ENCODE results near the gene MGRN1.

Gene MGRN1

GRCh38 chr16:4689864-4690704 lies 65.5 kb downstream of the MGRN1 start:
- no peak for DNase-seq

DNA sequence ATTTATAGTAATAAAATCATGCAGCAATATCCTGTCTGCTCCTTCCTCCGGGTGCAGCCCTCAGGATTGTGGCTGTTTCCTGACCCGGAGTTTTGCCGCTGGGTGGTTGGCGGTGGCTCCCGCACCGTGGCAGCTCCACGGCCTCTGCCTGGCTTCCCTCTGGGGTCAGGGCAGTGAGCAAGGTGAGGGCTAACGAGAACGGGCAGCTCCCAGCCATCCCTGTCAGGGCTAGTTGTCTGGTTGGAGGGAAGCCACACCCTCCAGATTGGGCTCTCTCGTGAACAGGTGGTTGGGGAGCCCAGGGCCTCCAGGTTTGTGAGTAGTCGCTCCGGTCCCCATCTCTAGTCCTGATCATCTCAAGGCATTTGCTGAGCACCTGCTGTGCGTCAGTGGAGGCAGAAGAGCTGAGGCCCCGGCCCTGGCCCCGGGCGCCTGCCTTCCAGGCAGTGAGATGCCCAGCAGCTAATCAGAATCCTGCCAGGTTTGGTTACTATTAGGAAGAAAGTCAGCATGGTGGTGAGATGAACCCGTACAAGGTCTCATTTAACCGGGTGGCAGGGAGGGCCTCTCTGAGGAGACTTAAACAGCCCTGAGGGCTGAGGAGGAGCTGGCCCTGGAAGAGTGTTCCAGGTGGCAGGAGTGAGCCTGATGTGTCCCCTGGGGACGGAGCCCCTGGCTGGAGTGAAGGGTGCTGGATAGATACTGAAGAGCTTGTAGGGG lies 66.5 kb downstream of the MGRN1 start:
- DNase-seq: no peak

GRCh38 chr16:4691666-4692412 lies 67.2 kb downstream of the MGRN1 start:
- DNase-seq: no peak

DNA sequence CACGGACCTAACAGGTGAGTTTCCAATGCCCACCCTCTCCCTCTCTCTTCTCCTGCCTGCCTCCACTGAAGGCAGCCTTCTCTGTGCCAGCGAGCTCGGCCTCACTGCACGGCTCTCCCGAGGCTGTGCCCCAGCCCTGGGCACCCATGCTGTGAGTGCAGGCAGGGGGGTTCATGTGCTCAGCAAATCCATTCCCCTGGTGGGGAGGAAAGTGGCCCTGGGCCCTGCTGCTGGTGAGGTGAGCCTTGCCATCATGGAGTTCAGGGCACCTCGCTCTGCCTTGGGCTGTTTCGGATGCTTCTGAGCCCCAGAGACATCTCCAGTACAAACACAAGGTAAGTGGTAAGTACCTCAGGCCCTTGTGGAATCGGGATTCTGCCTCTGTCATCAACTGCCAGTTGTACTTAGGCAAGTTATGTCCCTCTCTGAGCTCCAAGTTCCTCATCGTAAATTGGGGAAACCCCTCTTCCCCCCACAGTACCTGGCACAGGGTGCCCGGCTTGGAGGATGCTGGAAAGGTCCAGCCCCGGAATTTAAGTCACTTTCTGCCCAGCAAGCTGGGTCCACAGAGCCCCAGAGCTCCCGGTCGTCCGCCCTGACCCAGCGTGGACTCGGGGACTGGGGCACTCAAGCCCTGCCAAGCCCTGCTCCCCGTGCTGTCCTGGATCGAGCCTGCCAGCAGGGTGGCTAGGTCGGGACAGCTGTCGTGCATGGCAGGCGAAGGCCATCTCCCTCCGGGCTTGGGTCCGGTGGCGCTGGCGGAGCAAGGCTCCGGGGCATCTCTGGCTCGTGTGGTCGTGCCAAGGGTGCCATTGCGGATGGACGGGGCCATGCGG lies 68.1 kb downstream of the MGRN1 start:
- DNase-seq: no peak

DNA sequence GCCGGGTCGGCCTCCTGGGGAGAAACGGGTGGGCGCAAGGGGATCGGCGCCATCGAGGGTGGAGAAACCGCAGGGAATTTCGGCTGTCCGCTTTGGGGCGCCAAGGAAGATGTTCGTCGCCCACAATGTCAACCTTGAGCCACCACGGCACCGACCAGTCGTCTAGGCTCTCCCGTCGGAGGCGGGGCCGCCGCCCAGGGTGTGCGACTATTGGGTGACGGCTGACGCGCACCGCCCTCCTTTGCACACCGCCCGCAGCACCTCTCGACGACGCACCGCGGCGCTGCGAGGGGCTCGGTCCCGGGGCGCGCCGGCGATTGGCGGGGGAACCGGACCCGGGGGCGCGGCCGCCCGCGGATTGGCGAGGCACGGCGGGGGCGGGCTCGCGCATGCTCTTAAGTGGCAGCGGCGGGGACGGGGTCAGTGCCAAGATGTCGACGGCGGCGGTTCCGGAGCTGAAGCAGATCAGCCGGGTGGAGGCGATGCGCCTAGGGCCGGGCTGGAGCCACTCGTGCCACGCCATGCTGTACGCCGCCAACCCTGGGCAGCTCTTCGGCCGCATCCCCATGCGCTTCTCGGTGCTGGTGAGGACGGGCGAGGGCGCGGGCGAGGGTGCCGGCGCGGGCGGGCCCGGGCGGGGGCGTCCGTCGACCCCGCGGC lies 68.8 kb downstream of the MGRN1 start, which contains the start of gene NUDT16L1:
NUDT16L1 (plus strand) TSS at position 267 of the 660 bp plus-strand sequence; CDS start at position 432, 165 bp downstream.
- DNase-seq: peak; percentile 77

DNA sequence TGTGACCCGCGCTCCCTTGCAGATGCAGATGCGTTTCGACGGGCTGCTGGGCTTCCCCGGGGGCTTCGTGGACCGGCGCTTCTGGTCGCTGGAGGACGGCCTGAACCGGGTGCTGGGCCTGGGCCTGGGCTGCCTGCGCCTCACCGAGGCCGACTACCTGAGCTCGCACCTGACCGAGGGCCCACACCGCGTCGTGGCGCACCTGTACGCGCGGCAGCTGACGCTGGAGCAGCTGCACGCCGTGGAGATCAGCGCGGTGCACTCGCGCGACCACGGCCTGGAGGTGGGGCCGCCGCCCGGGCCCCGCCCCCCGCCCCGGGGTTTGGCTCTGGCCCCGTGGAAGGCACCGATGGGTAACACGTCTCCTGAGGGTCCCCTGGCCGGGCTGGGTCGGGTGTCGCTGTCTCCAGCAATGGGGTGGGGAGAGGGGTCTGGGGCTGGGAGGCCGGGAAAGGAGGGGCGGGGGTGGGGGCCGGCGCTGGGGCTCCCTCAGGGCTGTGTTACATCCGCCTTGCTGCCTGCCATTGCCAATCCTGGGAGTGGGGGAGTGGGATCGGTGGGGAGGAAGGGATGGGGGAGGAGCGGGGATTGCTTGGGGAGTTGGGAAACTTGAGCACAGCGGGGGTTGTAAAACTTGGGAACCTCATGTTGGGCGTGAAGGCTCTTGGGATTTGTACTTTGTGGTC lies 69.5 kb downstream of the MGRN1 start:
- DNase-seq: no peak

GRCh38 chr16:4694642-4695451 lies 70.2 kb downstream of the MGRN1 start:
- DNase-seq: no peak

DNA sequence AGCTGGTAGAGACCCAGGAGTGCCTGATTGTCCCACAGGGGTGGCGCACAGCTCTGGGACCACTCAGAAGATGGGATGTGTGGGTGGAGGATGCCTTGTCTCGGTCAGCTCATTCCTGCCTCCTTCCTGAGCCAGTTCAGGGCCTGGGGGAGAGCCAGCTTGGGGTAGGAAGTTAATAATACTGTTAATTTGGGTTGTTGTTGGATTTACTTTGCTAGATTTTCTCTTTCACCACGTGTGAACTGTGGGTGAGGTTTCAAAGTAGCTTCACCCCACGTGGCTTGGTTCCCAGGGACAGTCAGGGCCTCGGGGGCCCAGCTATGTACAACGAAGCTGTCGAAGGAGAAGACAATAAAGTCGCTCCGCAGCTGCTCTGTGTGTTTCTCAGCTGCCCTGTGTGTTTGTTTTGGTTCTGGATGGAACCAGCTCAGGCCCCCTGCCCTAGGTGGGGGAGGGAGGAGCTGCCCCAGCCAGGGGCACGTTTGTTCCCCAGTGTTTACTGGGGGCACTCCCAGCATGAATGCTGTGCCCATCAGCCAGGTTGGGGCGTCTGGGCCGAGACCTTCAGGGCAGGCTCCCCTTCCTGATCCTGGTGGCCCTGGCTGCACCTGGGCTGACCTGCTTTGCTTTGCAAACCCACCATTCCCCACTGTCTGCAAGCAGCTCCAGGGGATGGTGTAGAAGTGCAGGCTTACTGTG lies 71.0 kb downstream of the MGRN1 start:
- no peak for DNase-seq

GRCh38 chr16:4696172-4696904 lies 71.7 kb downstream of the MGRN1 start:
- no peak for DNase-seq

GRCh38 chr16:4696905-4697847 lies 72.5 kb downstream of the MGRN1 start:
- no peak for DNase-seq

DNA sequence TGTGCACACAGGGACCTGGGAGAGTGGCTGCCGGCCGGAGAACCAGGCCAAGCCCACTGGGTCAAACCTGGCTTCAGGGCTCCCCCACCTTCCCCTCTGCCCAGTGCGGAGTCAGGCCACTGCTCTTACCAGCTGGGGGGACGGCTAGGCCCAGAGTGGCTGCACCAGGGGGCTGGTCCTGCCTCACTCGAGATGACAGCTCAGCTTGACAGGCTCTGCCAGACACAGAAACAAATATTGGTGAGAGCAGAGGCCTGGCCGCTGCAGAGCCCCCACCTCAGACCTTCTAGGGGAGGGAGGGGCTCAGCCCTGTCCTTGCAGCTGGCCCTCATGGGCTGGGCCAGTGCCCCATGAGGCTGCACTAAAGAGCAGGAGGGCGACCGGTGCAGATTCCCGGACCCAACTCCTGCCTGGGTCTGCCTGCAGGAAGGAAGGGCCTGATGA lies 73.2 kb downstream of the MGRN1 start:
- no peak for DNase-seq

DNA sequence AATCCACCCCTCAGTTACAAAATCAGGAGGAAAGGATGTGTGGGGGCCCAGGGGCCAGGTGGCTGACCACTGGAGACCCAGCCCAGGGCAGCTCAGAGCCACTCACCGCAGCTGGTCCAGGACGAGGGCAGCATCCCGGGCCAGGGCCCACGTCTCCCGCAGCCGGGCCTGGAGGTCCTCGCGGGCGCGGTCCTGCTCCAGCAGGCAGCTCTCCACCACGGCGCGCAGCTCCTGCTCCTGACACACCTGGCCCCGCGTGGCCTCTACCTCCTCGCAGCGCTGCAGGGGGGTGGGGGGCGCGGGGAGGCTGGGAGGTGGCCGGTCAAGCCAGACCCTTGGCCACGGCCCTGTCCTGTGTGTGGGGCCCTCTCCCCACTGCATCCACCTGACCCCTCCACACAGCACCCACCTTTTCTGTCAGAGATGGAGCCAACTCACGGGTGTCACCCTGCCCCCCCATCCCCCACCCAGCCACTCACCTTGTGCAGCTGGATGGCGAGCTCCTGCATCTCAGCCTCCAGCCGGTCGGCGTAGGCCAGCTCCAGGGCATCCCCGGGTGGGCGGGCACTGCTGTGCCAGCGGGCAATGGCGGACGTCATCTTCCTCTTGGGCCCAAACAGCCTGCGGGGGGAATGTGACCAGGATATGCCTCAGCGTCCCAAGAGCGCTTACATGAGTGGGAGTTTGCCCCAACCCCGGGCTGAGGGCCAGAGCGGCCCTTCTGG lies 73.9 kb downstream of the MGRN1 start:
- no peak for DNase-seq

DNA sequence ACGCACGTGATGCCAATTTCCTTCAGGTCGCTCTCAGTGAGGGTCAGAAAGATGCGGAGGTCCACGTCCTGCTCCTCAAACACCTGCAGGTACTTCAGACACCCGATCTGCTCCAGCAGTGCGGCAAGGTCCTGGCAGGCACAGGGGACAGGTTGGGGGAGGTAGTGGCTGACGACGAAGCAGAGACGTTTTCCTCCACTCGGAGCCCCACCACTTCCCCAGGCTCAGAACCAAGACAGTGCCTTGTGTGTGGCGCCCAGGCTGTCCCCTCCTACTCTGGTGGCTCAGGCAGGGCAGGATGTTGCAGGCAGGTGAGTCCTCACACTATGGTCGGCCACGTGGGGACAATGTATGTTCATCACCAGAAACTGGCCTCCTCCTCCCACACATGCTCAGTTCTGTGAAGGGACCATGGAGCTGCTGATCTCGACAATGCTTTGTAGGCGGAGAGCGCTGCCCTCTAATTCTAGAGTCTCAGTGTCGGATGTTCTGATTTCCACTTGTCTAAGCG lies 74.5 kb downstream of the MGRN1 start:
- no peak for DNase-seq

GRCh38 chr16:4700380-4700996 lies 75.9 kb downstream of the MGRN1 start:
- DNase-seq: no peak

DNA sequence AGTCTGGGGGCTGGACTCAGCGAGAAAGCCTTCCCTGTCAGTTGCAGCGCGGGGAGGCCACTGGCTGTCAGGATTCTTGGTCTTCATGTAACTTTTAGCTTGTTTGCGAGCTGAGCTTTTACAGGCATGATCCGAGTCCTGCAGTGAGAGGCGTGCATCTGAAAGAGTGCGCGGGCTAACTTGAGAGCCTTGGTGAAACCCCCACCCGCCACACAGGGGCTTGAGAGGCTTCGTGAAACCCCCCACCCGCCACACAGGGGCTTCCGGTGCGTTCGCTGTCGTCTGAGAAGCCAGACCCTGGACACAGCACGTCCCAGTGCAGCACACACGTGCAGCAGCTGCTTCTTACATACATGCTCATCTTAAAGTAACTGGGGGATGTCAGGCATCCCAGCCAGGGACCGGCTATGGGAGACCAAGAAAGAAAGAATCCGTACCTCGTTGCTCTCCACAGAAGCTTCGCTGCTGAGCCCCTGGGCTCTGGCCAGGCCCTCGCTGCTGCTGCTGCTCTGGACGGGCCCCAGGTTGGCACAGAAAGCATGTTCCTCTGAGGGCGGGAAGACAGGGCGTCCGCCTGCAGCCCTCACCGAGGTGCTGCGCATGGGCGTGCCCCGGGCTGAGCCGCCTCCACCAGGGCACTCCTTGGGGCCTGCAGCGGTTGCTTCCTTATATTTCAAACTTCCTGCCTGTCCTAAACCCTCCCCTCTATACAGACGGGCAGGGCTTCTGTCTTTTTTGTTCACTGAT lies 76.5 kb downstream of the MGRN1 start:
- DNase-seq: no peak

All from NCI-H748 treated with DMSO at 0.1 percent for 48 hours (cell line).